ENCODE data around the gene TSPAN32.
"Not testable (repeated sequence)": the region's sequence is repeated elsewhere in the genome, so short reads cannot be mapped to it uniquely, and the experiment has no call there.

The TSPAN32 gene

DNA sequence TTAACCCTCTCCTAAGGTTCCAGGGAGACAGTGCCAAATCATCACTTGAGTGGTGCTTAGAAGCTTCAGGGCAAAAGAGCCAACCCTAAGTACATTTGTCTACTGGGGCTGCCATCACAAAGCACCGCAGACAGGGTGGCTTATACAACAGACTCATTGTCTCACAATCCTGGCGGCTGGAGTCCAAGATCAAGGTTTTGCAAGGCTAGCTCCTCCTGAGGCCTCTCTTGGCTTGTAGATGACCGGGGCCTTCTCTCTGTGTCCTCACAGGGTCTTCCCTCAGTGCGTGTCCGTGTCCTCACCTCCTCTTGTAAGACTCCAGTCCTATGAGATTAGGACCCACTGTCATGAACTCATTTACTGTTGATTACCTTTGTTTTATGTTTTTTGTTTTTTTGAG, 41.2 kb downstream of the TSPAN32 start:
- Mint-ChIP-seq H3K36me3 (ENCODE audit: low read depth) (no peaks in the 10 kb centered on the region), H3K4me1 (ENCODE audit: low read depth) (no peaks in the 10 kb centered on the region), H3K27me3 (no peaks in the 10 kb centered on the region), H3K9me3 (peaks cover under 1% of the 10 kb centered on the region), H3K27ac (no peak overlapping the region), H3K4me3 (no peak overlapping the region)

DNA sequence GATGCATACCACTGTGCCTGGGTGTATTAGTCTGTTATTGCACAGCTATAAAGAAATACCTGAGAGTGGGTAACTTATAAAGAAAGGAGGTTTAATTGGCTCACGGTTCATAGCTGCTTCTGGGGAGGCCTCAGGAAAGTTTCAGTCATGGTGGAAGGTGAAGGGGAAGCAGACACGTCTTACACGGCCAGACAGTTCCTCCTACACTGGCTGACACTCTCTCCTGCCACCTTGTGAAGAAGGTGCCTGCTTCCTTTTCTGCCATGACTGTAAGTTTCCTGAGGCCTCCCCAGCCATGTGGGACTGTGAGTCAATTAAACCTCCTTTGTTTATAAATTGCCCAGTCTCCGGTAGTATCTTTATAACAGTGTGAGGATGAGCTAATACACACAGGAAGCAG, 41.7 kb downstream of the TSPAN32 start:
- Mint-ChIP-seq H3K9me3 (peaks cover 5% of the 10 kb centered on the region), H3K27me3 (no peaks in the 10 kb centered on the region), H3K4me3 (no peak overlapping the region), H3K36me3 (ENCODE audit: low read depth) (no peaks in the 10 kb centered on the region), H3K27ac (no peak overlapping the region), H3K4me1 (ENCODE audit: low read depth) (no peaks in the 10 kb centered on the region)

DNA sequence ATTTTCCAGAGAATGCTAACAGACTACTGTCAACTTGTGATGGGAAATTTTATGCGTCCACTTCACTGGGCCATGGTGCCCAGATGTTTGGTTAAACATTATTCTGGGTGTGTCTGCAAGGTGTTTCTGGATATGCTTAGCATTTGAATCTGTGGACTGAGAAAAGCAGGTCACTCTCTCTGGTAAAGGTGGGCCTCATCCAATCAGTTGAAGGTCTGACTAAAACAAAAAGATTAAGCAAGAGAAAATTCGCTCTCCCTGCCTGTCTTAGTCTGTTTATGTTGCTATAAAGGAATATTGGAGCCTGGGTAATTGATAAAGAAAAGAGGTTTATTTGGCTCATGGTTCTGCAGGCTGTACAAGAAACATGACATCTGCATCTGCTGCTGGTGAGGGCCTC, 43.2 kb downstream of the TSPAN32 start:
- no peak overlapping the region for H3K4me3 Mint-ChIP-seq
- no peaks in the 10 kb centered on the region for H3K36me3 Mint-ChIP-seq (ENCODE audit: low read depth)

DNA sequence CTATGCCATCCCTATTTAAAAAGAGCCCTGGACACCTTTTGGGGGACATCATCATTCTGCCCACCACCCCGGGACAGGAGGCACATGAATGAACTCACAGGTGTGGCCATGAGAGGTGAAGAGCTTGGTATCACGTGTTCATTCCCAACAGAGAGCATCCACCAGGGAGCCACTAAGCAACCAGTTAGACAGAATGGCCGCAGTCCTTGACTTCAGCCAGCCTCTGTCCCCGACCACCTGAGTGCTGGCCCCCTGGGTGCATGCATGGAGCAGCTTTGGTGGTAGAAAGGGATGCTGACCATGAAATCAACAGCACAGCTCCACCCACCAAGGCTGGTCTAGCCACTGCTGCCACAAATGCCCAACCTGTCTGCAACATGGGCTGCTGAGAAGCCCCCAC, 44.2 kb downstream of the TSPAN32 start:
- Mint-ChIP-seq H3K9me3 (peaks cover 12% of the 10 kb centered on the region), H3K4me1 (ENCODE audit: low read depth) (no peaks in the 10 kb centered on the region), H3K36me3 (ENCODE audit: low read depth) (no peaks in the 10 kb centered on the region), H3K4me3 (no peak overlapping the region), H3K27me3 (no peaks in the 10 kb centered on the region), H3K27ac (no peak overlapping the region)

More for the DNA sequence above, 43.2 kb downstream of the TSPAN32 start:
- H3K9me3 Mint-ChIP-seq, result peaks cover 12% of the 10 kb centered on the region
- H3K27me3 Mint-ChIP-seq, result no peaks in the 10 kb centered on the region
- H3K4me1 Mint-ChIP-seq (ENCODE audit: low read depth), result no peaks in the 10 kb centered on the region
- H3K27ac Mint-ChIP-seq, result no peak overlapping the region

DNA sequence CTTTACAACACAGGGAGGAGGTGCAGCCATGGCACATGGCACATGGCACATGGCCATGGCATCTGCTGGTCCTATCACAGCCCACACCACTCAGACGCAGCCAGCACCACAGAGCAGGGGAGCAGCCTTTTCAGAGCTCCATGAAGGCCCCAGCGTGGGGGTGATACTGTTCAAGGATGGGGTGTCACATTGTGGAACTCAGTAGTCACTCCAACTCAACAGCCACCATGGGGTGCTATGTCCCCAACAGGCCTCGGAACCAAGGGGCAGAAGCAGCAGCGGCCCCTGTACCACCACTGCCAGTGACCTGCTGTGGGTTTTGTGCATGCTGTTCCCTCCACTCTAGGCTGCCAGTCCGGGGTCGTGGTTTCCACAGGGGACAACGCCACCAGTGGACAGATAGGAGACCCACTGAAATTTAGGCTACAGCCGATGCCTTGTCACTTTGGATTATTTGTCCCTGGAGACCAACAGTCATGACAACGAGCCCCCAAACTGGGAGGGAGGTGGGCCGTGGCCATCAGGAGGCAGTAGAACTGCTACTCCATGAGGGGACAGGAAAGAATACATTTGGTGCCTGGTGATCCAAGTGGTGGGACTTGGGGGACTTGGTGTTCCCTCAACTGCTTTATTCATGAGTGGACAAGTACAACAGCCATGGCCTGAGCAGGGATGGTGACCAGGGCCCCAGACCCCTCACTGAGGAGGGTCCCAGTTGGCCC, 44.9 kb downstream of the TSPAN32 start:
- H3K4me1 Mint-ChIP-seq (ENCODE audit: low read depth), result no peaks in the 10 kb centered on the region
- H3K36me3 Mint-ChIP-seq (ENCODE audit: low read depth), result no peaks in the 10 kb centered on the region
- no peaks in the 10 kb centered on the region for H3K27me3 Mint-ChIP-seq
- no peak overlapping the region for H3K4me3 Mint-ChIP-seq
- no peak overlapping the region for H3K27ac Mint-ChIP-seq
- H3K9me3 Mint-ChIP-seq, result peaks cover 12% of the 10 kb centered on the region

DNA sequence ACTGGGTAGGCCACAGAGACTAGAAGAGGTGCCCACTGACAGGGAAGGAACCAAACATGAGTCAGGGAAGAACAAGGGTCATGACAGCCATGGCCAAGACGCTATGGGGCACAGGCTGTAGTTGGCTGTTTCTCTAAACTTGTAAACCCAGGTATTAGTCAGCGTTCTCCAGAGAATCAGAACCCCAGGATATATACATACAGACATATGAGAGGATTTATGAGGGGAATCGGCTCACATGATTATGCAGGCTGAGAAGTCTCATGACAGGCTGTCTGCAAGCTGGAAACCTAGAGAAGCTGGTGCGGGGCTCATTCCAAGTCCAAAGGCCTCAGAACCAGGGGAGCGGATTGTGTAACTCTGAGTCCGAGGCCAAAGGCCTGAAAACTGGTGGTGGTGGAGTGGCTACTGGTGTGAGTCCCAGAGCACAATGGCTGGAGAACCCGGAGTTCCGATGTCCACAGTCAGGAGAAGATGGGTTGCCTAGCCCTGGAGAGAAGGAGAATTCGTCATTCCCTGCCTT, 45.6 kb downstream of the TSPAN32 start:
- Mint-ChIP-seq H3K36me3 (ENCODE audit: low read depth) (no peaks in the 10 kb centered on the region), H3K4me1 (ENCODE audit: low read depth) (no peaks in the 10 kb centered on the region), H3K9me3 (peaks cover 12% of the 10 kb centered on the region), H3K27ac (no peak overlapping the region), H3K27me3 (no peaks in the 10 kb centered on the region), H3K4me3 (no peak overlapping the region)

DNA sequence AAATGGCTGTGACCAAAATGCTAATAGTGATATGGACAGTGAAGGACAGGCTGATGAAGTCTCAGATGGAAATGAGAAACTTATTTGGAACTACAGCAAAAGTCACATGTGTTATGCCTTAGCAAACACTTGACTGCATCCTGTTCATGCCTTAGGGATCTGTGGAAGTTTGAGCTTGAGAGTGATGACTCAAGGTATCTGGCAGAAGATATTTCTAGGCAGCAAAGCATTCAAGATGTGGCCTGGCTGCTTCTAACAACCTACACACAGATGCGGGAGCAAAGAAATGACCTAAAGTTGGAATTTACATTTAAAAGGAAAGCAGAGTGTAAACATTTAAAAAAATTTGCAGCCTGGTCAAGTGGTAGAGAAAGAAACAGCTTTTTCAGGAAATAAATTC, 47.2 kb downstream of the TSPAN32 start:
- Mint-ChIP-seq H3K4me3 (no peak overlapping the region), H3K4me1 (ENCODE audit: low read depth) (no peaks in the 10 kb centered on the region), H3K27me3 (no peaks in the 10 kb centered on the region), H3K27ac (no peak overlapping the region), H3K9me3 (peaks cover 12% of the 10 kb centered on the region), H3K36me3 (ENCODE audit: low read depth) (no peaks in the 10 kb centered on the region)

DNA sequence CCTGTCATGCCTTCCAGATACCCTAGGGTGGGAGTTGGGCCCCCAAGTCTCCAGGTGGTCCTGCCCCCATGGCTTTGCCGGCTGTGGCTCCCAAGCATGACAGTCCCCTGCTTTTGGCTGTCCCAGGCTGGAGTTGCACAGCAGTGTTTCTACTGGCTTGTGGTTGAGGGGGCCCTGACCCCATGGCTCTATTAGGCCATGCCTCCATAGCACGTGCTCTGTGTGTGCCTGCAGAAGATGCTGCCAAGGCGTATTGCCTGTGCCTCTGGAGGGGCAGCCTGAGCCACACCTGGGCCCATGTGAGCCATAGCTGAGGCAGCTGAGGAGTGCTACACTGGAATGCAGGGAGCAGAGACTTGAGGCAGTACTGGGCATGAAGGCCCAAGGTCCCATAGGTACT, 49.9 kb downstream of the TSPAN32 start:
- no peak overlapping the region for H3K4me3 Mint-ChIP-seq
- no peak overlapping the region for H3K27ac Mint-ChIP-seq
- H3K36me3 Mint-ChIP-seq (ENCODE audit: low read depth), result no peaks in the 10 kb centered on the region
- no peaks in the 10 kb centered on the region for H3K4me1 Mint-ChIP-seq (ENCODE audit: low read depth)
- peaks cover 12% of the 10 kb centered on the region for H3K9me3 Mint-ChIP-seq
- no peaks in the 10 kb centered on the region for H3K27me3 Mint-ChIP-seq

DNA sequence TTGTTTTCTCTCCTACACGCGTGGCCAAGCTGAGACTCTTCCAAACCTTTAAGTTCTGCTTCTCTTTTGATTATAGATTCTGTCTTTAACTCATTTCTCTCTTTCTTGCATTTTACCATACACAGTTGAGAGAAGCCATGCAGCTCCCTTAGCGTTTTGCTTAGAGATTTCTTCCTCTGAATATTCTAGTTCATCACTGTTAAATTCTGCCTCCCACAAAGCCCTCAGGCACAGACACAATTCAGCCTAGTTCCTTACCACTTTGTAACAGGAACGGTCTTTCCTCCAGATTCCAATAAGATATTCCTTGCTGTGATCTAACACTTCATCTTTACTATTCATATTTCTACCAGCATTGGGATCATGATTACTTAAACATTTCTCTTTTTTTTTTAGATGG, 50.6 kb downstream of the TSPAN32 start:
- Mint-ChIP-seq H3K4me1 (ENCODE audit: low read depth) (no peaks in the 10 kb centered on the region), H3K36me3 (ENCODE audit: low read depth) (no peaks in the 10 kb centered on the region), H3K9me3 (peaks cover 12% of the 10 kb centered on the region), H3K4me3 (no peak overlapping the region), H3K27me3 (no peaks in the 10 kb centered on the region), H3K27ac (no peak overlapping the region)

DNA sequence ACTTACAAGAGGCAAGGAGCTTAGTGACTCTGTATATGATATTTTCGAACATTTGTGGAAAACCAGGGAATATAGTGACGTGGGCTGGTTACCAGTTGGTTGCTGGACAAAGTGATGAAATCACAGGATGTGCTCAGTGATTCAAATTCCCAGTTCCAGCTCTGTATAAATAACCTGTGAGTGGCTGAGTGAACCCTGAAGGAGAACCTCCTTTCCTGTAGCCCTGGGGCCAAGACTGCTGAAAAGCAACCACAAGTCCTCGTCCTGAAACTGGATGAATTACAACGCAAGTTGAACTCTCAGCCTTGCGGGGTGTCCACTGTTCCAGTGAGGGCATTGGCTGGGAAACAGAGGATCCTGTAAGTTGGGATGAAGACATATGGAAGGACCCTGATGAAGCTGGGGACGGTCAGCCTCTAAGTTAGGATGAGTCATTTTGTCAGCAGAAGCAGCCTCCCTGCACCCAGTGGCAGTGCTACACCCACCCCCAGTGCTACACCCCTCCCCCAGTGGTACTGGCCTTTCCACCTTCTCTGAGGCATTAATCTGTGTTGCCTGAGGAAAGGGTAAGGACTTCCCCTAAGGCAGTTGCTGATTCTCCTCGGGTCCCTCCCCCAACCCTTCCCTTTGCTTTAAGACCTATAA, 53.3 kb downstream of the TSPAN32 start:
- Mint-ChIP-seq H3K27ac (no peak overlapping the region), H3K27me3 (no peaks in the 10 kb centered on the region), H3K36me3 (ENCODE audit: low read depth) (no peaks in the 10 kb centered on the region), H3K4me1 (ENCODE audit: low read depth) (no peaks in the 10 kb centered on the region), H3K4me3 (no peak overlapping the region), H3K9me3 (no peaks in the 10 kb centered on the region)

DNA sequence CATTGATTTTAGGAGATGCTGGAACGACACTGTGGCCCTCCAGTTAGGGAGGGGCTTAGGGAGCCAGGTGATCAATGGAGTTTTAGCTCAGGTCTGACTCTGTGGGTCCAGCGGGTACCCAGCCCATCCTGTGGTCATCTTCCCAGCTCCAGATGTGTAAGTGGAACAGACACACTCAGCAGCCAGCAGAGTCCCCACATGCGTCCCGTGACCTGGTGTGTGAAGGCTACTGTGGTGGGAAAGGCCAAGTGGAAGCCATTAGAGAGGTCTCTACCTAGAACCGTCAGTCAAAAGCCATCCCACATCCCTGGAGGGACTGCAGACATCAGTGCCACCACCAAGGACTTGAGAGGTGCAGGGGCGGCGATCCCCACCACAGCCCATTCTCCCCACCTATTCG, 55.4 kb downstream of the TSPAN32 start:
- Mint-ChIP-seq H3K4me1 (ENCODE audit: low read depth) (no peaks in the 10 kb centered on the region), H3K27ac (no peak overlapping the region), H3K9me3 (no peaks in the 10 kb centered on the region), H3K27me3 (no peaks in the 10 kb centered on the region), H3K36me3 (ENCODE audit: low read depth) (no peaks in the 10 kb centered on the region), H3K4me3 (no peak overlapping the region)

DNA sequence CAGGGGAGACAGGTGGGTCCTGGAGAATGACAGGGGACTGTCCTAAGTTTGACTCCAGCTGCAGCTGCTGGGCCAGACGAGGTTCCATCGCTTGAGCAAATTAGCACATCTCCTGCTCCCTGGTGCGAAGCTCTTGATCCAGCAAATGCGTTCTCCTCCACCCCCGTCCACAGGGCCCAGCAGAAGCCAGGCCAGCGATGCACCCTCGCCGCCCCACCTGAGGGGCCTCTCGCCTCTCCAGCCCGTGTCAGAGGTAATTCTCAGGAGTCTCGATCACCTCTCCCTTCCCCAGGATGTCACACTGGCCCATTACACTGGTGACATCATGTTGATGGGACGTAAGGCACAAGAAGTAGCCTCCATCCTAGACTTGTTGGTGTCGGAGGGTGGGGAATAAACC, 55.8 kb downstream of the TSPAN32 start:
- H3K9me3 Mint-ChIP-seq; H3K4me3 Mint-ChIP-seq; H3K36me3 Mint-ChIP-seq (ENCODE audit: low read depth); H3K27ac Mint-ChIP-seq; H3K4me1 Mint-ChIP-seq (ENCODE audit: low read depth); H3K27me3 Mint-ChIP-seq: not testable (repeated sequence)

DNA sequence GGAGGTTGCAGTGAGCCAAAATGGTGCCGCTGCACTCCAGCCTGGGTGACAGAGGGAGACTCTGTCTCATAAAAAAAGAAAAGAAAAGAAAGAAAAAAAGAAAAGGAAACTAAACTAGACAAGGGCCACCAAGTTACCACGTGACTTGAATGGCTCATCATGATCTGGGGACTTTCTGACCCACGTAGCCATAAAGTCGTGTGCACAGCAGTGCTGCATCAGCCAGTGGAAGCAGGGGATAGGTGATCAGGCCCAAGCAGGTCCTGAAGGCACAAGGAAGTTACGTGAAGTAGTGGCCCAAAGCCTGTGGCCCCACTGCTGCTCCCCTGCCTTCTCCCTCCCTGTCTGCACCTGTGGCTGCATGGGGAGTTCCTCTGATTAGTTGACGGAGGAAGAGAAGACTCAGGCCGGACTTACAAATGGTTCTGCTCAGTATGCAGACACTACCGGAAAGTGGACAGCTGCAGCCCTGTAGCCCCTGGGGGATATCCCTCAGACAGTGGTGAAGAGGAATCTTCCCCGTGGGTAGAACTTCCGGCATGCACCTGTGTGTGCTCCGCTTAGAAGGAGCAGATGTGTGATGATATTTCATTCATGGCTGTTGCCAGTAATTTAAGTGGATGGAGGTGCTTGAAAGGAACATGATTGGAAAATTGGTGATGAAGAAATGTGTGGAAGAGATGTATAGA, 57.1 kb downstream of the TSPAN32 start:
- Mint-ChIP-seq H3K4me3 (no peak overlapping the region), H3K27me3 (no peaks in the 10 kb centered on the region), H3K4me1 (ENCODE audit: low read depth) (no peaks in the 10 kb centered on the region), H3K9me3 (no peaks in the 10 kb centered on the region), H3K27ac (no peak overlapping the region), H3K36me3 (ENCODE audit: low read depth) (no peaks in the 10 kb centered on the region)

DNA sequence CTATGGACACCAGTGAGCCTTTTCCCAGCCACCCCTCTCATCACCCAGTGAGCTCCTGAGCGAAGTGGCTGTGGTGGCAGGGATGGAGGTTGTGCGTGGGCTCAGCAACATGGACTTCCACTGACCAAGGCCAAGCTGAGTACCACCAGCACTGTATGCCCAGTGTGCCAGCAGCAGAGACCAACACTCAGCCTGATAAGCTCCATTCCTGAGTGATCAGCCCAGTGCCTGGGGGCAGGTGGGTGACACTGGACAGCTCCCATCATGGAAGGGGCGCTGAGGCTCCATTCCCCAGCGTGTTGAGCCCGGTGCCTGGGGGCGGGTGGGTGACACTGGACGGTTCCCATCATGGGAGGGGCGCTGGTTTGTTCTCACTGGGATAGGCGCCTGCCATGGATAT, 57.7 kb downstream of the TSPAN32 start:
- no peaks in the 10 kb centered on the region for H3K36me3 Mint-ChIP-seq (ENCODE audit: low read depth)
- no peaks in the 10 kb centered on the region for H3K4me1 Mint-ChIP-seq (ENCODE audit: low read depth)
- H3K9me3 Mint-ChIP-seq, result no peaks in the 10 kb centered on the region
- H3K27me3 Mint-ChIP-seq, result no peaks in the 10 kb centered on the region
- H3K27ac Mint-ChIP-seq, result no peak overlapping the region
- no peak overlapping the region for H3K4me3 Mint-ChIP-seq

DNA sequence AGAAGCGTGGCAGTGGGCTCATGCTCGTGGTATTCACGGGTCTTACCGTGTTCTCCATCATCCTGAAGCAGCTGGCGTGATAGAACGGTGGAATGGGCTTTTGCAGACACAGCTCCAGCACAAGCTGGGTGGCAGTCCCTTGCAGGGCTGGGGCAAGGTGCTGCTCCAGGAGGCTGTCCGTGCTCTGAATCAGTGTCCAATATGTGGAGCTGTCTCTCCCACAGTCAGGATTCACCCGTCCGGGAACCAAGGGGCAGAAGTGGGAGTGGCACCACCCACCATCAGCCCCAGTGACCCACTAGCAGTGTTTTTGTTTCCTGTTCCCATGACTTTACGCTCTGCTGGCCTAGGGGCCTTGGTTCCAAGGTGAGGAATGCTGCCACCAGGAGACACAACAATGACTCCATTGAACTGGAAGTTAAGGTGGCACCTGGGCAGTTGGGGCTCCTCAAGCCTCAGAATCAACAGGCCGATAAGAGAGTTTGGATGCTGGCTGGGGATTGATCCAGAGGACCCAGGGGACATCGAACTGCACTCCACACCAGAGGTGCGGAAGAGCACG, 58.3 kb downstream of the TSPAN32 start:
- Mint-ChIP-seq H3K36me3 (ENCODE audit: low read depth) (no peaks in the 10 kb centered on the region), H3K27ac (no peak overlapping the region), H3K9me3 (no peaks in the 10 kb centered on the region), H3K27me3 (no peaks in the 10 kb centered on the region), H3K4me1 (ENCODE audit: low read depth) (no peaks in the 10 kb centered on the region), H3K4me3 (no peak overlapping the region)
